K562 (cell line): ENCODE results near the gene HELZ.

ENCODE experiments used
- CBX5 ChIP-seq: IDR thresholded peaks from 2 replicates; pipeline ENCODE4 v1.6.1; 2014; ENCODE audit warnings: low read depth, borderline replicate concordance
- NCOA1 ChIP-seq: fragments of 450-650 bp; IDR thresholded peaks from 2 replicates; pipeline ENCODE4 v1.6.1; 2016; ENCODE audit warnings: low read depth
- PATZ1 ChIP-seq: fragments of 250-450 bp; sonication (Bioruptor Pico); IDR thresholded peaks from 2 replicates; pipeline ENCODE4 v1.5.0; 2020; ENCODE audit warnings: mild to moderate bottlenecking, borderline replicate concordance

GRCh38 chr17:67171560-67171959 is 73.4 kb downstream of the HELZ start:
- TF ChIP-seq CBX5 (no peak), NCOA1 (no peak), PATZ1 (CRISPR knock-in tag) (no peak)
